ENCODE data around the gene STK24.

Gene STK24

GRCh38 chr13:98476538-98476966, 100.4 kb downstream of the STK24 start:
- peak; percentile 67 to 72 for DNase-seq (ENCODE audit: low read depth in 1 of 2, low spot score in 1 of 2)

- DNase-seq (ENCODE audit: low read depth in 1 of 2, low spot score in 1 of 2), result peak in 1 of 2 donors; percentile 32
Observed at GRCh38 chr13:98476106-98476505, 100.8 kb downstream of the STK24 start.

GRCh38 chr13:98475522-98475921, 101.4 kb downstream of the STK24 start:
- no peak for DNase-seq (ENCODE audit: low read depth in 1 of 2, low spot score in 1 of 2)

GRCh38 chr13:98474761-98475160, 102.1 kb downstream of the STK24 start:
- DNase-seq (ENCODE audit: low read depth in 1 of 2, low spot score in 1 of 2), result no peak

- no peak for DNase-seq (ENCODE audit: low read depth in 1 of 2, low spot score in 1 of 2)
Observed at GRCh38 chr13:98474292-98474691, 102.6 kb downstream of the STK24 start.

- no peak for DNase-seq (ENCODE audit: low read depth in 1 of 2, low spot score in 1 of 2)
Observed at GRCh38 chr13:98473788-98474144, 103.1 kb downstream of the STK24 start.

- DNase-seq (ENCODE audit: low read depth in 1 of 2, low spot score in 1 of 2), result no peak
Observed at GRCh38 chr13:98473135-98473787, 103.6 kb downstream of the STK24 start.

- DNase-seq (ENCODE audit: low read depth in 1 of 2, low spot score in 1 of 2), result no peak
Observed at GRCh38 chr13:98471934-98472333, 105.0 kb downstream of the STK24 start.

- DNase-seq (ENCODE audit: low read depth in 1 of 2, low spot score in 1 of 2), result no peak
Observed at GRCh38 chr13:98470920-98471319, 106.0 kb downstream of the STK24 start.

GRCh38 chr13:98468929-98469328, 108.0 kb downstream of the STK24 start:
- DNase-seq (ENCODE audit: low read depth in 1 of 2, low spot score in 1 of 2), result no peak

GRCh38 chr13:98468361-98468760, 108.5 kb downstream of the STK24 start:
- no peak for DNase-seq (ENCODE audit: low read depth in 1 of 2, low spot score in 1 of 2)

- no peak for DNase-seq (ENCODE audit: low read depth in 1 of 2, low spot score in 1 of 2)
Observed at GRCh38 chr13:98467263-98467985, 109.5 kb downstream of the STK24 start.

GRCh38 chr13:98466634-98467236, 110.2 kb downstream of the STK24 start:
- DNase-seq (ENCODE audit: low read depth in 1 of 2, low spot score in 1 of 2), result peak in 1 of 2 donors; percentile 37

- DNase-seq (ENCODE audit: low read depth in 1 of 2, low spot score in 1 of 2), result no peak
Observed at GRCh38 chr13:98462946-98463345, 114.0 kb downstream of the STK24 start.

- DNase-seq (ENCODE audit: low read depth in 1 of 2, low spot score in 1 of 2), result no peak
Observed at GRCh38 chr13:98462241-98462882, 114.5 kb downstream of the STK24 start.

GRCh38 chr13:98461486-98462240, 115.2 kb downstream of the STK24 start:
- DNase-seq (ENCODE audit: low read depth in 1 of 2, low spot score in 1 of 2), result no peak

- no peak for DNase-seq (ENCODE audit: low read depth in 1 of 2, low spot score in 1 of 2)
Observed at GRCh38 chr13:98460516-98460915, 116.4 kb downstream of the STK24 start.

- no peak for DNase-seq (ENCODE audit: low read depth in 1 of 2, low spot score in 1 of 2)
Observed at GRCh38 chr13:98459721-98460370, 117.1 kb downstream of the STK24 start.

GRCh38 chr13:98459171-98459681, 117.7 kb downstream of the STK24 start:
- no peak for DNase-seq (ENCODE audit: low read depth in 1 of 2, low spot score in 1 of 2)

- no peak for DNase-seq (ENCODE audit: low read depth in 1 of 2, low spot score in 1 of 2)
Observed at GRCh38 chr13:98458431-98458830, 118.5 kb downstream of the STK24 start.
